HuH-7.5 (cell line): ENCODE data around the gene BLMH.
A peak's percentile ranks its signal among the peaks of the same experiment; 100 is the strongest.

ENCODE experiments used
- DNase-seq: peaks from one replicate; pipeline ENCODE4 v3.0.0; 2011; ENCODE audit warnings: low spot score

The BLMH gene

GRCh38 chr17:30291543-30292285 is at the start of gene BLMH:
Gene BLMH (minus strand): TSS chr17:30291944. CDS start chr17:30291819, 125 bp downstream.
- DNase-seq = peak; percentile 75

- no peak for DNase-seq
Measured at GRCh38 chr17:30340801-30341356, 49.1 kb upstream of the BLMH start.

- DNase-seq = no peak
Measured at GRCh38 chr17:30339086-30339485, 47.3 kb upstream of the BLMH start.

GRCh38 chr17:30337393-30337999 is 45.8 kb upstream of the BLMH start:
- DNase-seq = no peak

GRCh38 chr17:30336369-30337171 is 44.8 kb upstream of the BLMH start:
- peak; percentile 33 for DNase-seq

- no peak for DNase-seq
Measured at GRCh38 chr17:30334421-30334820, 42.7 kb upstream of the BLMH start.

- DNase-seq = no peak
Measured at GRCh38 chr17:30333503-30334360, 42.0 kb upstream of the BLMH start, which contains the start of gene TMIGD1. Gene TMIGD1 (minus strand): TSS chr17:30334057. CDS start chr17:30332133, 1,924 bp downstream.

- DNase-seq = no peak
Measured at GRCh38 chr17:30332057-30332542, 40.4 kb upstream of the BLMH start.

- DNase-seq = no peak
Measured at GRCh38 chr17:30326809-30327208, 35.1 kb upstream of the BLMH start.

GRCh38 chr17:30324723-30325122 is 33.0 kb upstream of the BLMH start:
- DNase-seq = no peak

GRCh38 chr17:30323895-30324319 is 32.2 kb upstream of the BLMH start:
- DNase-seq = no peak

- no peak for DNase-seq
Measured at GRCh38 chr17:30323262-30323894, 31.6 kb upstream of the BLMH start.

- no peak for DNase-seq
Measured at GRCh38 chr17:30321314-30321713, 29.6 kb upstream of the BLMH start.

- no peak for DNase-seq
Measured at GRCh38 chr17:30318155-30318554, 26.4 kb upstream of the BLMH start.

GRCh38 chr17:30316736-30317135 is 25.0 kb upstream of the BLMH start:
- no peak for DNase-seq

- DNase-seq = no peak
Measured at GRCh38 chr17:30315106-30315505, 23.4 kb upstream of the BLMH start.

- DNase-seq = no peak
Measured at GRCh38 chr17:30314474-30314873, 22.7 kb upstream of the BLMH start.

- DNase-seq = no peak
Measured at GRCh38 chr17:30312226-30312625, 20.5 kb upstream of the BLMH start.

- DNase-seq = no peak
Measured at GRCh38 chr17:30310562-30310961, 18.8 kb upstream of the BLMH start.

GRCh38 chr17:30309591-30309990 is 17.8 kb upstream of the BLMH start:
- no peak for DNase-seq

GRCh38 chr17:30308406-30308805 is 16.7 kb upstream of the BLMH start:
- no peak for DNase-seq
